ENCODE measurements around the gene PTGDS.

GRCh38 chr9:136954270-136955083, 22.8 kb upstream of the PTGDS start:
- TF ChIP-seq CTCF (IDR thresholded peaks at IDR 0.05) (no peak), EP300 (IDR thresholded peaks at IDR 0.05) (no peak), POLR2A (IDR thresholded peaks at IDR 0.05) (no peak)
